ENCODE data around the gene SORCS1.
"Not testable (repeated sequence)": the region's sequence is repeated elsewhere in the genome, so short reads cannot be mapped to it uniquely, and the experiment has no call there.

SORCS1 gene

DNA sequence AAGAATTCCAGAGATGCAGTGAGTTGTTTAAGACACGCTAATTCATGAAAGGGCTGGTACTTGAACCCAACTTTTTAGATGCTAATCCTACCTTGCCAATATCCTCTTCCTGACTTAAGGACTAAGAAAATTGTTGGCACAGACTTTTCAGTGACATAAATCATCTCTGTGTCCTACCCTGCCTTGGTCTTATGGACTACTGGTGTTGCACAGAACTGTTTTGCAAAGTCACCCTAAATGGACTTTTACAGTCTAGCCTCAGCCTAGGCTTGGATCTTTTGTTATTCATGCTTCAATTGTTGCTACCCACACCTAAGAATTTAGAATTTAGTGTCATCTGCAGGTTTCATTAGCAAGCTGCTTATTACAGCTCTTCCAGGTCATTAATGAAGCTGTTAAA is 112.7 kb downstream of the SORCS1 start:
- peaks cover 3% of the 10 kb centered on the region for H3K27me3 Mint-ChIP-seq
- intact Hi-C loops (cut with micrococcal nuclease): no loop called here
- no peaks in the 10 kb centered on the region for H3K4me1 Mint-ChIP-seq (ENCODE audit: low read depth)
- H3K36me3 Mint-ChIP-seq (ENCODE audit: low read depth): no peaks in the 10 kb centered on the region
- no peak overlapping the region for H3K27ac Mint-ChIP-seq
- no peak overlapping the region for H3K4me3 Mint-ChIP-seq
- H3K9me3 Mint-ChIP-seq: no peaks in the 10 kb centered on the region

DNA sequence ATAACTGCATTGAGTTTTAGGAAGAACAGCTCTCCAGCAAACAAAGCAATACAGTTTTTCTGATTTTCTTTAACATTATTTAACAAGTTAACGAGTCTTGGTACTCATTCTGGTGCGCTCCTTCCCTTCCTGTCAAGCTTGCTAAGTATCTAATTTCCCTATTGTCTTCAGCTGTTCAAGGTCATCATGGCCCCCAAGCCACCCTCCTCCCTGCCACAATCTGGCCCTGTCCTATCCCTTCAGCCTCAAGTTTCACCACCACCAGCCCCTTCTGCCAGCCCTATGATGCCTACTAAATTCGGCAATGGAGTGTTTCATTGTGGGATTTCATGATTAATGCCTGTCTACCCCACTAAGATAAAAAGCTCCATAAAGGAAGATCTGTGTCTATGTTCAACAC is 121.0 kb downstream of the SORCS1 start:
- Mint-ChIP-seq H3K4me1 (ENCODE audit: low read depth) (no peaks in the 10 kb centered on the region), H3K36me3 (ENCODE audit: low read depth) (no peaks in the 10 kb centered on the region), H3K27ac (no peak overlapping the region), H3K27me3 (no peaks in the 10 kb centered on the region), H3K4me3 (no peak overlapping the region), H3K9me3 (no peaks in the 10 kb centered on the region)
- intact Hi-C loops (cut with micrococcal nuclease): no loop called here

DNA sequence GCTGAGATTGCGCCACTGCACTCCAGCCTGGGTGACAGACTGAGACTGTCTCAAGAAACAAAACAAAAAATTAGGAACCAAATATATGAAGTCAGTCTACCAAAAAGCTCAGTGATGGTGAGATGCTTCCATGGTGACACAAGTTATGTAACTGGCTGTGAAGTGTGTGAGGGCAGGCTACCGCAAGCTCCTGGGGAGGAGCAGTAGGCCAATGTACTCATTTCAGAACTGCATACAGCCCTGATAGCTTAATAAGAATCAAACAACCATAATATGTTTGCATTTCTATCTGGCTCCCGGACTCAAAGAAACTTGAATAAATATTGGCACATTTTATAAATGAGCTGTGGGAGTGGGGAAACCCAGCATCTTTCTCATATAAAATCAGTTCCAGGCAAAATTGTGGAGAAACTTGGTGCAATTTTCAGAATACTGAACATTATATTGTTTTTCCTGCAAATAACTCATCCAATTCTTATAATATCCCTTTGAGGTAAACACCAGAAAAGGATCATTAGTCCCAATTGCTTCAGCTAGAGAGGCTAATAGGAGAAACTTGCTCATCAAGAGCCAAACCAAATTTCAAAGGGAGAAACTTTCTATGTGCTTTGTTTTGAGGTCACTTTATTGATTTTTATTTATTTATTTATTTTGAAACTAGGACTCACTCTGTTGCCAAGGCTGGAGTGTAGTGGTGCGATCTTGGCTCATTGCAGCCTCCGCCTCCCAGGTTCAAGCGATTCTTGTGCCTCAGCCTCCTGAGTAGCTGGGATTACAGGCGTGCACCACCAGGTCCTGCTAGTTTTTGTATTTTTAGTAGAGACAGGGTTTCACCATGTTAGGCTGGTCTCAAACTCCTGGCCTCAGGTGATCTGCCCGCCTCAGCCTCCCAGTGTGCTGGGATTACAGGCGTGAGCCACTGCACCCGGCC is 127.0 kb downstream of the SORCS1 start:
- no peaks in the 10 kb centered on the region for H3K27me3 Mint-ChIP-seq
- intact Hi-C loops (cut with micrococcal nuclease): no loop called here
- H3K4me1 Mint-ChIP-seq (ENCODE audit: low read depth): peaks cover 6% of the 10 kb centered on the region
- no peak overlapping the region for H3K4me3 Mint-ChIP-seq
- H3K9me3 Mint-ChIP-seq: peaks cover 10% of the 10 kb centered on the region
- H3K27ac Mint-ChIP-seq: no peak overlapping the region
- no peaks in the 10 kb centered on the region for H3K36me3 Mint-ChIP-seq (ENCODE audit: low read depth)

DNA sequence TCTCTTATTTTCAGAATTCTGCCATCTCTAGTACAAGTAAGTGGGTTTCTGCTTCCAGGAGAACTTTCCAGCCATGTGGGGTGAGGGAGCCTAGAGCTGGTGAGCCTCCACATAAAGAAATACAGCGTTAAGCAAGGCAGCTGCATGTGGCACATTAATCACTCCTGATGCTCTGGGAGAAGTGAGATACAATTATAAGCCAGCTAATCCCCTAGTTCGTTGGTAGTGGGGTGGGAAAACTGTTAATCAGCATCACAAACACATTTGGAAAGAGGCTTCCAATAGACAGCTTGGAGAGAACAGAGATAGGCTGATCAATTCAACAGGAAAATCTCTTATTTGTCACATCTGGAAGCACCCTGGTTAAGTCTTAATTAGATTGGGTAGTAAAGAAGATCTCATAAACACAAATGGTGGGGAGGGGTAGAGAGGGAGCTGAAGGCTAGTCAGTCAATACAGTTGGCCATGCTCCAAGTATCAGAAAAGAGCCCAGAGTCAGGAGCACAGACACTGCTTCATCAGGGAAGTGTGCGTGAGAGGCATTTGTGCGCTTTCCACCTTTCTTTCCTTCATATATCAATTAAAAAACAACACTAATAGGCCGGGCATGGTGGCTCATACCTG is 130.6 kb downstream of the SORCS1 start:
- Mint-ChIP-seq H3K9me3 (peaks cover 11% of the 10 kb centered on the region), H3K27me3 (no peaks in the 10 kb centered on the region), H3K27ac (no peak overlapping the region), H3K4me3 (no peak overlapping the region), H3K4me1 (ENCODE audit: low read depth) (peaks cover 11% of the 10 kb centered on the region), H3K36me3 (ENCODE audit: low read depth) (no peaks in the 10 kb centered on the region)
- intact Hi-C loops (cut with micrococcal nuclease): no loop called here

DNA sequence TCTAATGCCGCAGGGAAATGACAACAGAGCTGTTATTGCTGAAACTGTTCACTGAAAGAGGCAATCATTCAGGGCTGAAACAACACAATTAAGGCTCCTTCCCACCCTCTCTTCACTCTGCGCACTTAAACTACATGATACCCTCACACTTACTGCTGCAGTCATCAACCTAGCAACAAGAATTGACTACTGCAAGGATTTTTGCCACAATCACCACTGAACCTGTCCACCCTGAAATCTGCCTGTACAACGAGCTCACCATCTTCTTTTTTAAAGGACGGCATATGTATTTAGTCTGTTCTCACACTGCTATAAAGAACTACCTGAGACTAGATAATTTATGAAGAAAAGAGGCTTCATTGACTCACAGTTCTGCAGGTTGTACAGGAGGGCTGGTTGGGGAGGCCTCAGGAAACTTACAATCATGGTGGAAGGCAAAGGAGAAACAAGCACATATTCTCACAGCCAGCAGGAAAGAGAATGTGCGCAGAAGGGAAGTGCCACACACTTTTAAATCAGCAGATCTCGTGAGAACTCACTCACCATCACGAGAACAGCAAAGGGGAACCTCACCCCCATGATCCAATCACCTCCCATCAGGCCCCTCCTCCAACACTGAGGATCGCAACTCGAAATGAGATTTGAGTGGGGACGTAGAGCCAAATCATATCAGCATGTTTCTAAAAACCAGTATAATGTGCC is 131.7 kb downstream of the SORCS1 start:
- H3K27ac Mint-ChIP-seq: no peak overlapping the region
- H3K36me3 Mint-ChIP-seq (ENCODE audit: low read depth): no peaks in the 10 kb centered on the region
- intact Hi-C loops (cut with micrococcal nuclease): no loop called here
- H3K4me1 Mint-ChIP-seq (ENCODE audit: low read depth): peaks cover 21% of the 10 kb centered on the region
- peaks cover 11% of the 10 kb centered on the region for H3K9me3 Mint-ChIP-seq
- no peak overlapping the region for H3K4me3 Mint-ChIP-seq
- H3K27me3 Mint-ChIP-seq: no peaks in the 10 kb centered on the region

DNA sequence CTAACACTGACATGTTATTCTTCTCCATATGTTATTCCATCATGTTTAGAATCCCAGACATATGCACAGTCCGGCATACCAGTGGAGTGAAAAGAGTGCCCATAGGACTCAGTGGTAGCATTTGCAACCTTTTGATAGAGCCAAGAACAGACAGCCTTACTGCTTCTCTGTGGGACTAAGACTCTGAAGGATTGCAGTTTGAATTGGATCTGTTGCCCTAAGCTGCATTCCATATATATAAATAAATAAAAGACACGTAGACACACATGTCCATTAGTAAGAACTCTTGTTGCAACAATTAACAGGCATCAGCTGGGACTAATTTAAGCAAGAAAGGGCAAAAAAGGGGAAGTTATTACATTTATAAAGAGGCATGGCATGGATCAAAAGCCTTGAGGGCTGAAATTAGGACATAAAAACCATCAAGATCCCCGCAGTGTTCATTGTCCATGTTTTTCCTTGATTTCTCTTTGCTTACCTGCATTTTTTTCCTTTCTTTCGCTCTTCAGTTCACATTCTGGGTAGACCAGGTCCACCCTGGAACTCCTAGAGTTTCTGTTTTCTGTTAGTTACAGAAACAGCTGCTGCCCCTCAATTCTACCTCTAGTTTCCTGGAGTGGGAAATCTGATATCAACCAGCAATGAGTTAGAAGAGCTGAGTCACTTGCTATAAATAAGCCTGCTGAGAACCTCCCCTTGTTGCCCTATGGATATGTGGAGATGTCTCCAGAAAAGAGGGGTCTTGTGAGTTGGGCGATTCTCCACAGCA is 132.4 kb downstream of the SORCS1 start:
- intact Hi-C loops (cut with micrococcal nuclease): no loop called here
- no peaks in the 10 kb centered on the region for H3K36me3 Mint-ChIP-seq (ENCODE audit: low read depth)
- H3K27ac Mint-ChIP-seq: no peak overlapping the region
- H3K4me1 Mint-ChIP-seq (ENCODE audit: low read depth): peaks cover 24% of the 10 kb centered on the region
- H3K27me3 Mint-ChIP-seq: no peaks in the 10 kb centered on the region
- peaks cover 11% of the 10 kb centered on the region for H3K9me3 Mint-ChIP-seq
- no peak overlapping the region for H3K4me3 Mint-ChIP-seq

DNA sequence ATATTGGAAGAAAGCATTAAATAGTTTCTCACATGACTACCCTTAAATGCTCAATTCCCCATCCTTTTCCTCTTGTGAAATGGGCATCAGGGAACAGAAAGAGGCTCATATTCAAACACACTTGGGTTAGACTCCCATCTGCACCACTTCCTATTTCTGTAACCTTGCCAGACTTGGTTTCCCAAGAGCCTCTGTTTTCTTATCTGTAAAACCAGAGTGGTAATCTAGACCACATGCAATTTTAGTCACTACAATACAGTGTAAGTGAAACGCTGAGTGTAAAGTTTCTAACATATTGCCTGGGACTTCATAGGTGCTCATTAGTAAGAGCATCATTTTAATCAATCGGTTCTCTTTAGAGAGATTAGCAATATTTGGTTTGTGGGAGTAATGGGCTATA is 136.3 kb downstream of the SORCS1 start:
- Mint-ChIP-seq H3K4me1 (ENCODE audit: low read depth) (peaks cover 24% of the 10 kb centered on the region), H3K9me3 (peaks cover 9% of the 10 kb centered on the region), H3K4me3 (no peak overlapping the region), H3K36me3 (ENCODE audit: low read depth) (no peaks in the 10 kb centered on the region), H3K27me3 (no peaks in the 10 kb centered on the region), H3K27ac (no peak overlapping the region)
- intact Hi-C loops (cut with micrococcal nuclease): no loop called here

DNA sequence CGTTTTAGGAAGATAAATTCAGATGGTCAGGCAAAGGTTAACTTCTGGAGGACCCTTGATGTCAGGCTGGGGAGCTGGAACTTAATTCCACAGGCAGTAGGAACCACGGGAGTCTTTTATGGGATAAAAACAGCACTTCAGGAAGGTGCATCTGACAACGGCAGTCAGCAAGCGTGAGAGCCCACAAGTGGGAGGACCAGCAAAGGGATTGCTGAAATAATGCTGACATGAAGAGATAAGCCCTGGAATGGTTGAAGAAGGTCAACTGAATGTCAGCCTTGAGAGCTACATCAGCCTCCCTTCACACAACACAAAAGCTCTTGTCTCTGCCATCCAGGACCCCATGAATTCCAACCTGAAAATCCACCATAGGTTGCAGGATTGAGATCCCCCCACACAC is 138.8 kb downstream of the SORCS1 start:
- Mint-ChIP-seq H3K36me3 (ENCODE audit: low read depth) (no peaks in the 10 kb centered on the region), H3K9me3 (no peaks in the 10 kb centered on the region), H3K27me3 (no peaks in the 10 kb centered on the region), H3K4me3 (no peak overlapping the region), H3K27ac (no peak overlapping the region), H3K4me1 (ENCODE audit: low read depth) (peaks cover 13% of the 10 kb centered on the region)
- intact Hi-C loops (cut with micrococcal nuclease): no loop called here

DNA sequence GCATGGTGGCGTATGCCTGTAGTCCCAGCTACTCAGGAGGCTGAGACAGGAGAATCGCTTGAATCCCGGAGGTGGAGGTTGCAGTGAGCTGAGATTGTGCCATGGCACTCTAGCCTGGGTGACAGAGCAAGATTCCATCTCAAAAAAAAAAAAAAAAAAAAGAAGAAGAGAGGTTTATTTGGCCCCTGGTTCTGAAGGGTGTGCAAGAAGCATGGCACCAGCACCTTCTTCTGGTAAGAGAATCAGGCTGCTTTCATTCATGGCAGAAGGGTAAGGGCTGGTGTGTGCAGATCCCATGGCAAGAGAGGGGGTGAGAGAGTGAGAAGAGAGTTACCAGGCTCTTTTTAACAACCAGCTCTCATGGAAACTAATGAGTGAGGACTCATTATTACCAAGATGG is 140.5 kb downstream of the SORCS1 start:
- H3K27me3 Mint-ChIP-seq; H3K9me3 Mint-ChIP-seq; H3K36me3 Mint-ChIP-seq (ENCODE audit: low read depth); H3K27ac Mint-ChIP-seq; H3K4me3 Mint-ChIP-seq; intact Hi-C loops (cut with micrococcal nuclease): not testable (repeated sequence)
- peaks cover 13% of the 10 kb centered on the region for H3K4me1 Mint-ChIP-seq (ENCODE audit: low read depth)

DNA sequence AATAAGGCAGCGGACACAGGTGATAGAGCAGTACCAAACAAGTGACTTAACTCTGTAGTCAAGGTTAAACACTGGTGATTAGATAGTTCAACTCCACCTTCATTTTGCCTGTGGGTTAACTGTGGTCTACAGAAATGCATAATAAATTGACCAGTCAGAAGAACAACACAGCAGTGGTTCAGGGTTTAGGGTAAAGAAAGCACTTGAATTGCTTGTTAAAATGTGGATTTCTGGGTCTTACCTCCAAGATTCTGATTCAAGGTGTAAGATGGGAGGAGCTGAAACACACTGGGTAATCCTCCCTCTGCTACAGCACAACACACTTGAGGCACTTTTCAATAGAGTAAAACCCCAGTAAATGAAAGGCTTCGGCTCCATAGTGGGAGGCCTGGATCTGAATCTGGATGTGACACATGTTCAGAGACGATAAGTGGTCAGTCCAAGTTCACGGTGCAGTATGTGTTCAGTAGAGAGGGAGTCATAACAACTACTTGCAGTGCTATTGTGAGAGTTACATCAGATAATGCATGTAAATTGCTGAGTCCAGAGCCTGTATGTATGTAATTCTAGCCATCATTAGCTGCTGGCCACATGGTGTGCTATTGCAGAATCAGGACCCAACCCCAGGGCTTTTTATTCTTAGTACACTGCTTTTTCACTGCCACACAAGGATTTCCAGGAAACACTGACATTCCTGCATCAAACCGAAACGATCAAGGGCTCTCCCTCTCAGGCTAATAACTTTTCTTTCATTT is 141.7 kb downstream of the SORCS1 start:
- Mint-ChIP-seq H3K9me3 (no peaks in the 10 kb centered on the region), H3K27me3 (no peaks in the 10 kb centered on the region), H3K4me3 (no peak overlapping the region), H3K27ac (no peak overlapping the region), H3K4me1 (ENCODE audit: low read depth) (peaks cover 5% of the 10 kb centered on the region), H3K36me3 (ENCODE audit: low read depth) (no peaks in the 10 kb centered on the region)
- intact Hi-C loops (cut with micrococcal nuclease): no loop called here

DNA sequence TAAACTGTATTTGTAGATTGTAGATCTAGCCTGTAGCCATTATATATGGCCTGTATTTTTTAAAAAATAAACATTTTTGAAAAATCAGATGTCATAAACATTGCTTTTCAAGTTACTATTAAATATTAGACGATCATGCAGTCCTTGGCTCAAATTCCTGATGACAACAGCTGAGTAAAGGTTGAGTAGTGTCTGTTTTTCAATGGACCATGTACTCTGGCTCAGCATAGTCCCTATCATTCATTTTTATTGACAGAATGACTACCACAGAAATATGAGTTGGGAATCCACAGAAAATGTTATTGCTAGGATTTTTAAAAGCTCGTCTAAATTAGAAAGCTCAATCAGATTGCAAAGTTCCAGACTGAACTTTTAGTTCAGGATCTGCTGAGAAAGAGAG is 145.4 kb downstream of the SORCS1 start:
- Mint-ChIP-seq H3K27me3 (no peaks in the 10 kb centered on the region), H3K4me3 (no peak overlapping the region), H3K27ac (no peak overlapping the region), H3K36me3 (ENCODE audit: low read depth) (no peaks in the 10 kb centered on the region), H3K9me3 (no peaks in the 10 kb centered on the region), H3K4me1 (ENCODE audit: low read depth) (peaks cover 6% of the 10 kb centered on the region)
- intact Hi-C loops (cut with micrococcal nuclease): loop anchor here (10.0 kb wide), 1 partner anchor 796 kb away; no protein-coding TSS in a partner anchor

DNA sequence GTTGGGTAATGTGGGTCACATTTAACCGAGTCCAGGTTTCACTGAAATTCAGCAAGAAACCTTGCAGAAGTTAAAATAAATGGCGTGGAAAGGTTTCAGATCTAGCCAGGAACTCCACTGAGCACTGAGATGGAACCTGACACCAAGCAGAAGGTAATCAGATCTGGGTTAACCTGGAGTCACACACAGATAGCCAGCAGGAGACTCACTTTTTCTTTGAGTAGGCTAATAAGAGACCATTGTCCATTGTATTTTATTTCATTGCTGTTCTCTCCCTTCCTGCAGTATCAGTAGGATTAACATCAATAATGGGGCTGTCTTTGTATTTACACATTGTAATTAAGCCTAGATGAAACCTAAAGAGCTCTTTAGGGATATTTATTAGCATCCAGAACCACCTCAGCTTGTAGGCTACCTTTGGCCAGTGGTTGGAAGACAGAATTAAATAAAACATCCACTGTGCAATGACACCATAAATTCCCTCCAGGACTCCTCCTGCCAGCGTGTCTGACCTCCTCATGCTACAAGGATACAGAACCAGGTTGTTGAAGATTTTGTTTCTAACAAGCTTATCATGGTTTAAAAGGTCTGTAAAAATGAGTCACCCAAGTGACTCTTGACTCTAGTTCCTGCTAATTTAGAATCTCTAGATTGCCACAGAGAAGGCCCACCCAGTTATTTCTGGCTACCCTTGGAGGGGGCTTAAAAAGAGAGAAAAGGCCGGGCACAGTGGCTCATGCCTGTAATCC is 151.1 kb downstream of the SORCS1 start:
- peaks cover 2% of the 10 kb centered on the region for H3K27me3 Mint-ChIP-seq
- peaks cover 14% of the 10 kb centered on the region for H3K4me1 Mint-ChIP-seq (ENCODE audit: low read depth)
- no peak overlapping the region for H3K27ac Mint-ChIP-seq
- H3K9me3 Mint-ChIP-seq: no peaks in the 10 kb centered on the region
- H3K36me3 Mint-ChIP-seq (ENCODE audit: low read depth): no peaks in the 10 kb centered on the region
- intact Hi-C loops (cut with micrococcal nuclease): loop anchor here (5.0 to 10.0 kb wide), 2 partner anchors 151 to 801 kb away; no protein-coding TSS in a partner anchor
- H3K4me3 Mint-ChIP-seq: no peak overlapping the region
